ENCODE measurements around the gene SLFN13.
"Not testable (repeated sequence)": the region's sequence is repeated elsewhere in the genome, so short reads cannot be mapped to it uniquely, and the experiment has no call there.

Gene SLFN13, protein sequence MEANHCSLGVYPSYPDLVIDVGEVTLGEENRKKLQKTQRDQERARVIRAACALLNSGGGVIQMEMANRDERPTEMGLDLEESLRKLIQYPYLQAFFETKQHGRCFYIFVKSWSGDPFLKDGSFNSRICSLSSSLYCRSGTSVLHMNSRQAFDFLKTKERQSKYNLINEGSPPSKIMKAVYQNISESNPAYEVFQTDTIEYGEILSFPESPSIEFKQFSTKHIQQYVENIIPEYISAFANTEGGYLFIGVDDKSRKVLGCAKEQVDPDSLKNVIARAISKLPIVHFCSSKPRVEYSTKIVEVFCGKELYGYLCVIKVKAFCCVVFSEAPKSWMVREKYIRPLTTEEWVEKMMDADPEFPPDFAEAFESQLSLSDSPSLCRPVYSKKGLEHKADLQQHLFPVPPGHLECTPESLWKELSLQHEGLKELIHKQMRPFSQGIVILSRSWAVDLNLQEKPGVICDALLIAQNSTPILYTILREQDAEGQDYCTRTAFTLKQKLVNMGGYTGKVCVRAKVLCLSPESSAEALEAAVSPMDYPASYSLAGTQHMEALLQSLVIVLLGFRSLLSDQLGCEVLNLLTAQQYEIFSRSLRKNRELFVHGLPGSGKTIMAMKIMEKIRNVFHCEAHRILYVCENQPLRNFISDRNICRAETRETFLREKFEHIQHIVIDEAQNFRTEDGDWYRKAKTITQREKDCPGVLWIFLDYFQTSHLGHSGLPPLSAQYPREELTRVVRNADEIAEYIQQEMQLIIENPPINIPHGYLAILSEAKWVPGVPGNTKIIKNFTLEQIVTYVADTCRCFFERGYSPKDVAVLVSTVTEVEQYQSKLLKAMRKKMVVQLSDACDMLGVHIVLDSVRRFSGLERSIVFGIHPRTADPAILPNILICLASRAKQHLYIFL

DNA sequence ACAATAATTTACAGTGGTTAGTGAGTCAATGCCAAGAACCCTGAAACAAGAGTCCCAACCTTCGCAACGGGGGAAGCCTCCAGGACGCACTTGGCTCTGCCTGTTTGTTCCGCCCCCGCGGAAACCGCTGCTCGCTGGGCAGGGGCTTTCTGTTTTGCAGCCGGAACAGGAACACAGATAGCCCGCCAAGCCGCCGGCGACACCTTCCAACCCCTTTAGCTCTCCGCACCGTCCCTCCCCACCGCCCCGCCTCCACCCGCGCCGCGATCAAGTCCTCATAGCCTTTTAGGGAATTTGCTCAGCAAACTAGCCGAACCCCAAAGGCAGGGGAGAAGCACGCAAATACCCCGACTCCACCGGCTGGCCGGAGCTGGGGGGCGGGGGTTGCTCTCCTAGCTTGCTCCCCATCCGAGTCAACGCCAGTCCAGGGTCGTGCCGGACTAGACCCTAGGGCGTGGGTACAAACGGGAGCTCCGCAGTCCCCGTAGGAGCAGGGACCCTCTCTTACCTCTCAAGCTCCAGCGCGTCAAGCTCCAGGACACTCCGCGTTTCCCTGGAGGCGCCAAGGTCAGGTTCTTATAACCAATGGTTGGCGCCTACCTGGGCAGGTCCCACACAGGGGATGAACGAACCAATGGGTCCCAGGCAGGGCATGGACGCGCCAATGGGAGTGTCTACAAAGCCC, at the start of gene SLFN13:
Gene SLFN13 (minus strand): TSS at position 553 of the 685 bp plus-strand sequence. CDS start 3,086 bp downstream, outside the sequence.
- in situ Hi-C loops (cut with MboI; ENCODE audit: low pct_unique_long_range_greater_than_20kb, low sequenced_read_pairs), result no loop called here
- DNase-seq, result peak; percentile 94

- DNase-seq, result no peak
- in situ Hi-C loops (cut with MboI; ENCODE audit: low pct_unique_long_range_greater_than_20kb, low sequenced_read_pairs), result no loop called here
These were observed 48.1 kb upstream of the SLFN13 start for GRCh38 chr17:35496451-35497290.

- peak; percentile 14 for DNase-seq
- in situ Hi-C loops (cut with MboI; ENCODE audit: low pct_unique_long_range_greater_than_20kb, low sequenced_read_pairs), result no loop called here
These were observed 44.5 kb upstream of the SLFN13 start for GRCh38 chr17:35493040-35493439.

- in situ Hi-C loops (cut with MboI; ENCODE audit: low pct_unique_long_range_greater_than_20kb, low sequenced_read_pairs), result no loop called here
- no peak for DNase-seq
These were observed 42.9 kb upstream of the SLFN13 start for GRCh38 chr17:35491417-35491816.

GRCh38 chr17:35489944-35490343, 41.4 kb upstream of the SLFN13 start:
- in situ Hi-C loops (cut with MboI; ENCODE audit: low pct_unique_long_range_greater_than_20kb, low sequenced_read_pairs), result no loop called here
- no peak for DNase-seq

GRCh38 chr17:35488991-35489390, 40.4 kb upstream of the SLFN13 start:
- in situ Hi-C loops (cut with MboI; ENCODE audit: low pct_unique_long_range_greater_than_20kb, low sequenced_read_pairs), result no loop called here
- no peak for DNase-seq

- peak; percentile 86 for DNase-seq
- in situ Hi-C loops (cut with MboI; ENCODE audit: low pct_unique_long_range_greater_than_20kb, low sequenced_read_pairs), result no loop called here
These were observed 38.6 kb upstream of the SLFN13 start for GRCh38 chr17:35486920-35487732.

DNA sequence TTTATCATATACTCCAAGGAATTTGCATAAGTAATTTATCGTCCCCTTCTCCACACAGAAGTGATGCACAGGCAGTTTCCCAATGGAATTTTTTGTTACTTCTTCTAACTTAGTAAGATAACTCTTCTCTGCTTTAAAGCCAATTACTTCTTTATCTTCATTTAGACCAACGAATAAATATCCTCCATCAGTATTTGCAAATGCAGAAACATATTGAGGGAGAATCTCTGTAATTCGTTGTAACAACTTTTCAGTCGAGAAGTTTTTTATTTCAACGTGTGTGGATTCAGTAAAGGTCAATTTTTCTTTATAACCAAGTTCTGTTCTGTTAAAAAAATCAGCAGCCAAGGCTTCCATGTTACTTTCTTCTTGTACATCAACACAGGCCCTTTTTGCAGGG, 30.7 kb upstream of the SLFN13 start:
- in situ Hi-C loops (cut with MboI; ENCODE audit: low pct_unique_long_range_greater_than_20kb, low sequenced_read_pairs), result no loop called here
- no peak for DNase-seq

DNA sequence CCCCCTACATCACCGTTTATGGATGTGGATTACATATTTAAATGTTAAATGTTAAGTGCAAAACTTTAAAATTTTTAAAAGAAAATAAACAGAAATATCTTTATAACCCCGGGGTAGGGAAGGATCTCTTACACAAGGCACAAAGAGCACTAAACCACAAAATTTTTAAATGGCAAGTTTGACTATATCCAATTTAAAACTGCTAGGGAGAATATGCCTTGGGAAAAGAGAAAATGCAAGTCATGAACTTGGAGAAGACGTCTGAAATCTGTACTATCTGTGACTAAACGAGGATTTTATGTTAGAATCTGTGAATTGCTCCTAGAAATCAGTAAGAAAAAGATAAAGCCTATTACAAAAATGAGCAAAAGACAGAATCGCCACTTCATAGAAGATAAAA, 28.7 kb upstream of the SLFN13 start:
- in situ Hi-C loops (cut with MboI; ENCODE audit: low pct_unique_long_range_greater_than_20kb, low sequenced_read_pairs), result no loop called here
- no peak for DNase-seq

DNA sequence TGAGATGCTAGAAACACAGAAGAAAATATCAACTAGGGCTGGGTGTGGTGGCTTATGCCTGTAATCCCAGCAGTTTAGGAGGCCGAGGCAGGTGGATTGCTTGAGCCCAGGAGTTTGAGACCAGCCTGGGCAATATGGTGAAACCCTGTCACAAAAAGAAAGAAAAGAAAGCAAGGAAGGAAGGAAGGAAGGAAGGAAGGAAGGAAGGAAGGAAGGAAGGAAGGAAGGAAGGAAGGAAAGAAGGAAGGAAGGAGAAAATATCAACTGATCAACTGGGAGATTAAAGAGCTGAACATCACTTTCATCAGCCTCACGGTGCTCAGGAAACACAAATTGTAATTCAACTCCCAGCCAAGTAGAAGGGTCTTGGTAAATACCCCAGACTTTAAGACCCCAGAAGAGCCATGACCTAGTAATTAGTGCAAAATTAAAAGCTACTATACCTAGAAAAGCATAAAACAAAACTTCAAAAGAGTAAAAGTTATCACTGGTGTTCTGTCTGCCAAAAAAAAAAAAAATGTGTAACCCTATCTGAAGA, 27.8 kb upstream of the SLFN13 start:
- no peak for DNase-seq
- in situ Hi-C loops (cut with MboI; ENCODE audit: low pct_unique_long_range_greater_than_20kb, low sequenced_read_pairs), result no loop called here

GRCh38 chr17:35468475-35468874, 19.9 kb upstream of the SLFN13 start:
- no peak for DNase-seq
- in situ Hi-C loops (cut with MboI; ENCODE audit: low pct_unique_long_range_greater_than_20kb, low sequenced_read_pairs), result no loop called here

DNA sequence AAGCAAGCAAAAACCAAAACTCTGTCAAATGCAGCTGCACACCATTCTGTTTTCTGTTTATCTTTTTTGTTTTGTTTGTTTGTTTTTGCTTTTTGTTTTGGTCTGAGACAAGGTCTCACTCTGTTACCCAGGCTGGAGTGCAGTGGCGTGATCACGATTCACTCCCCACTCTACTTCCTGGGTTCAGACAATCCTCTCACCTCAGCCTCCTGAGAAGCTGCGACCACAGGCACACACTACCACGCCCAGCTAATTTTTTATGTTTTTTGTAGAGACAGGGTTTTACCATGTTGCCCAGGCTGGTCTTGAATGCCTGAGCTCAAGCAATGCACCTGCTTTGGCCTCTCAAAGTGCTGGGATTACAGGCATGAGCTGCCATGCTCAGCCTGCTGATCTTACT, 19.3 kb upstream of the SLFN13 start:
- in situ Hi-C loops (cut with MboI; ENCODE audit: low pct_unique_long_range_greater_than_20kb, low sequenced_read_pairs), result no loop called here
- DNase-seq, result no peak

DNA sequence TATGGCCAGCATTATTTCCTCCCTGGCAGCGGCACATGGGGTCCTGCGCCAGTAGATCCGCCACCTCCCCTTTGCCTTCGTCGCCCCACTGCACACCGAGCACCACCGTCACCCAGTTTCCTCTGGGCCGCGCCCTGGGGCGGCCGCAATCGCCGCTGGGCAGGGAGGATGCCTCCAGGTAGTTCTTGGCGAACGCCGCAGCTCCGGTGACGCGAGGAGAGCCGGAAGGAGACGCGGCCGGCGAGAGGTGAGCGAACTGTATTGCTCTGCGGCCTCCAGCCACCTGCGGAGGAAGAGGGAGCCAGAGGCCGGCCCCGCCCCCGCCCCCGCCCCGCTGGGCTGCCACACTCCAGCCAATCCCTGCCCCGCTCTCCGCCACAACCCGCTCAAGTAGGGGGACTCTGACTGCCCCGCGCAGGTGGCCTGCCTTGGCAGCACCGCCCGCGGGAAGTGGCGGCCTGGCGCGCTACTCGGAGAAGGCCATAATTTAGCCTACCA, 11.8 kb upstream of the SLFN13 start:
- in situ Hi-C loops (cut with MboI; ENCODE audit: low pct_unique_long_range_greater_than_20kb, low sequenced_read_pairs), result no loop called here
- no peak for DNase-seq

DNA sequence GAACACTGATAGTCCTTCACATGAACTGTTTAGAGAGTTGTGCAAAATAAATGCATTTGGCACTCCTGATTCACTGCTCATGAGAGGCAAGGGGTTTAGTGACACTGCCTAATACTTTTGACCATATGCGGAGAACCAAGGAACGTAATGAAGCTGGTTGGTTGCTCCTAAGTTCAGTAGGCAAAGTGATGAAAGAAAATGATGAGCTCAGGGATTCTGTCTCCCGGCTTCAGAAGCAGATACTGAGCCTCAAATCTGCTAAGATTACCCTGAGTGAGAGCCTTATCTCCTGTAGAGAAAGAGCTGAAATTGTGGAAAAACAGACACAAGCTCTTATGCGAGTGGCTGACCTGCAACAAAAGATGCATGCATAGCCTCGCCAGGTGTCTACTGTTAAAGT, 5.5 kb upstream of the SLFN13 start:
- in situ Hi-C loops (cut with MboI; ENCODE audit: low pct_unique_long_range_greater_than_20kb, low sequenced_read_pairs); DNase-seq: not testable (repeated sequence)

GRCh38 chr17:35453171-35453570, 4.6 kb upstream of the SLFN13 start:
- in situ Hi-C loops (cut with MboI; ENCODE audit: low pct_unique_long_range_greater_than_20kb, low sequenced_read_pairs), result no loop called here
- no peak for DNase-seq

- in situ Hi-C loops (cut with MboI; ENCODE audit: low pct_unique_long_range_greater_than_20kb, low sequenced_read_pairs), result no loop called here
- DNase-seq, result no peak
These were observed 885 bp upstream of the SLFN13 start for GRCh38 chr17:35449371-35449931.

DNA sequence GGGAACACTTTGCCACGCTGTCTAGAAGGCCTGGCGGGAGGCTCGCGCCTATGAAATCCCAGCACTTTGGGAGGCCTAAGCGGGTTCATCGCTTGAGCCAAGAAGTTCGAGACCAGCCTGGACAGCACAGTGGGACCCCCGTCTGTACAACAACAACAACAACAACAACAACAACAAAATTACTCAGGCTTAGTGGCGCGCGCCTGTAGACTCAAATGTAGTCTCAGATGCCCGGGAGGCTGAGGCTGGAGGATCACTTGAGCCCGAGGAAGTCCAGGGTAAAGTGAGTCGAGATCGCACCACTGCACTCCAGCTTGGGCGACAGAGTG, 297 bp upstream of the SLFN13 start:
- in situ Hi-C loops (cut with MboI; ENCODE audit: low pct_unique_long_range_greater_than_20kb, low sequenced_read_pairs), result no loop called here
- DNase-seq, result no peak

Measured in KBM-7 (cell line).